B cell (primary cell): ENCODE results near the gene MAD2L1BP. TPM values are rescaled to one million over a fixed set of nuclear protein-coding genes. Genes with fewer than 3 reads are reported as not detected.
A peak's percentile ranks its signal among the peaks of the same experiment; 100 is the strongest.

Experiments used
- ATAC-seq: fragments of 200-7000 bp; cut with Tn5 transposase; one replicate; pipeline ENCODE4 v1.10.0; 2021; ENCODE audit warnings: low read depth, mild to moderate bottlenecking, moderate number of reproducible peaks, moderate library complexity
- CTCF ChIA-PET: fragments of 350-600 bp; sonication (Branson Sonifier 250); formaldehyde crosslinking; loops from one replicate; lab custom pipeline; 2021; ENCODE audit warnings: antibody characterized with exemption, inconsistent platforms; lab: Charles Lee
- POLR2A ChIA-PET: fragments of 350-600 bp; sonication (Branson Sonifier 250); formaldehyde crosslinking; loops from one replicate; lab custom pipeline; 2021; ENCODE audit warnings: antibody characterized with exemption; lab: Charles Lee
- DNase-seq: peaks from one replicate; pipeline ENCODE4 v3.0.0; 2013
- H2AFZ ChIP-seq: 2 replicates; pipeline ENCODE4 v1.6.1; 2012; ENCODE audit warnings: mild to moderate bottlenecking, low read depth, low read length; ENCODE audit not compliant: insufficient read depth, poor library complexity, severe bottlenecking
- H3K27ac ChIP-seq, 2 donors: 1 replicate in 1 of 2; 2 replicates in 1 of 2; pipeline ENCODE4 v1.5.1; 2012 to 2013; ENCODE audit warnings: low read length in 2 of 2, mild to moderate bottlenecking in 2 of 2, moderate library complexity in 1 of 2
- H3K27me3 ChIP-seq, 4 experiments: fragments of 200-600 bp in 1 of 4; sonication (generic) in 1 of 4; replicated peaks in 1 of 4; 1 replicate in 2 of 4; 2 replicates in 2 of 4; pipeline versions ENCODE4 v1.6.1 to v1.7.0; 2013 to 2016; ENCODE audit warnings: low read length in 3 of 4, mild to moderate bottlenecking in 2 of 4, mixed read lengths in 1 of 4, moderate library complexity in 1 of 4; ENCODE audit not compliant: insufficient read depth in 4 of 4, control insufficient read depth in 3 of 4; ENCODE audit errors: control extremely low read depth in 1 of 4
- H3K36me3 ChIP-seq, 2 experiments: replicated peaks in 1 of 2; 1 replicate in 1 of 2; 2 replicates in 1 of 2; pipeline versions ENCODE4 v1.6.1 to v1.7.1; 2013; ENCODE audit warnings: low read length in 1 of 2; ENCODE audit not compliant: insufficient read depth in 2 of 2, control insufficient read depth in 1 of 2; ENCODE audit errors: control extremely low read depth in 1 of 2, extremely low read depth in 1 of 2
- H3K4me1 ChIP-seq, 2 donors: fragments of 200-600 bp in 1 of 2; sonication (generic) in 1 of 2; 1 replicate in 1 of 2; 2 replicates in 1 of 2; pipeline versions ENCODE4 v1.5.1 to v1.6.1; 2013 to 2017; ENCODE audit warnings: low read length in 2 of 2; ENCODE audit not compliant: control insufficient read depth in 2 of 2, insufficient read depth in 2 of 2
- H3K4me2 ChIP-seq: replicated peaks from 2 replicates; pipeline ENCODE3; 2012; ENCODE audit warnings: mild to moderate bottlenecking, low read depth, low read length; ENCODE audit not compliant: poor library complexity, severe bottlenecking
- H3K4me3 ChIP-seq, 5 experiments: fragments of 200-600 bp in 1 of 5; sonication (generic) in 1 of 5; 1 replicate in 3 of 5; 2 replicates in 2 of 5; pipeline versions ENCODE4 v1.5.1 to v1.7.0; 2011 to 2016; ENCODE audit warnings: low read length in 4 of 5, mild to moderate bottlenecking in 4 of 5, low read depth in 2 of 5, control low read depth in 1 of 5, moderate library complexity in 1 of 5; ENCODE audit not compliant: insufficient read depth in 1 of 5; ENCODE audit errors: control extremely low read depth in 1 of 5, extremely low read depth in 1 of 5
- H3K79me2 ChIP-seq: fragments of 200-600 bp; sonication (generic); one replicate; pipeline ENCODE4 v1.6.0; 2016; ENCODE audit warnings: low read length; ENCODE audit not compliant: control insufficient read depth, insufficient read depth
- H3K9ac ChIP-seq: fragments of 200-600 bp; sonication (generic); 2 replicates; pipeline ENCODE4 v1.6.1; 2017; ENCODE audit warnings: mild to moderate bottlenecking, low read length, moderate library complexity
- H3K9me3 ChIP-seq, 3 donors: one replicate each; pipeline versions ENCODE4 v1.6.1 to v1.7.1; 2013; ENCODE audit warnings: low read length in 2 of 3; ENCODE audit not compliant: control insufficient read depth in 2 of 3, insufficient read depth in 1 of 3; ENCODE audit errors: control extremely low read depth in 1 of 3
- H4K20me1 ChIP-seq: 2 replicates; pipeline ENCODE4 v1.6.0; 2012; ENCODE audit warnings: mild to moderate bottlenecking, low read length; ENCODE audit not compliant: insufficient read depth, control insufficient read depth, poor library complexity, severe bottlenecking
- H3K27ac Mint-ChIP-seq: one replicate; pipeline ENCODE4 v1.8.0; 2021; ENCODE audit warnings: mixed read lengths
- H3K27me3 Mint-ChIP-seq: one replicate; pipeline ENCODE4 v1.8.0; 2021; ENCODE audit warnings: mixed read lengths
- H3K4me1 Mint-ChIP-seq: one replicate; pipeline ENCODE4 v1.8.0; 2021; ENCODE audit warnings: mixed read lengths
- H3K4me3 Mint-ChIP-seq: one replicate; pipeline ENCODE4 v1.8.0; 2021; ENCODE audit warnings: mixed read lengths
- H3K9me3 Mint-ChIP-seq: one replicate; pipeline ENCODE4 v1.8.0; 2022; ENCODE audit warnings: mixed read lengths; ENCODE audit not compliant: insufficient read depth
- CTCF ChIP-seq: fragments of 200-600 bp; IDR thresholded peaks from one replicate; pipeline ENCODE4 v1.8.0; 2022; ENCODE audit warnings: antibody characterized with exemption, mild to moderate bottlenecking
- EZH2 ChIP-seq: IDR thresholded peaks from 2 replicates; pipeline ENCODE4 v1.6.1; 2012; ENCODE audit warnings: borderline replicate concordance, low read depth, mild to moderate bottlenecking, moderate library complexity, low read length; ENCODE audit not compliant: insufficient read depth, poor library complexity, severe bottlenecking
- WGBS: methylation state at CpG from one replicate; pipeline ENCODE4 v1.1.5; 2013; ENCODE audit warnings: missing lambda C conversion rate; ENCODE audit not compliant: insufficient coverage; 5-methylcytosine and 5-hydroxymethylcytosine counted together
- intact Hi-C: fragments of 100-400 bp; cut with micrococcal nuclease; formaldehyde crosslinking; loops from one replicate; pipeline ENCODE4 v1.10.0; 2022
- polyA plus RNA-seq: library from polyadenylated mRNA; depleted of rRNA; stranded (reverse); fragments of >200 nt; gene quantifications from 2 replicates; pipeline ENCODE4 v1.2.3, GENCODE V29; 2012
- total RNA-seq, 2 donors: library from RNA; stranded (reverse); fragments of 120-200 nt in 1 of 2; gene quantifications; 1 replicate in 1 of 2; 2 replicates in 1 of 2; pipeline versions ENCODE4 v1.2.3 to v1.2.4, GENCODE V29; 2013 to 2022

The MAD2L1BP gene
- total and polyA plus RNA-seq, 2 donors (not counting 1 experiment from before 2014, with no cell fraction given) = 32.7 to 35.4 TPM

- Mint-ChIP-seq H3K4me3 (no peak overlapping the region), H3K27me3 (no peaks in the 10 kb centered on the region), H3K4me1 (peaks cover 6% of the 10 kb centered on the region), H3K27ac (peak overlapping the region; percentile 32), H3K9me3 (no peaks in the 10 kb centered on the region)
- Histone ChIP-seq H3K36me3 (peaks cover 2 to 57% of the 10 kb centered on the region in 2 experiments), H3K27me3 (no peaks in the 10 kb centered on the region), H3K4me1 (peaks cover 3 to 4% of the 10 kb centered on the region in 2 donors), H3K4me3 (no peak overlapping the region), H3K4me2 (no peak overlapping the region), H3K9me3 (no peaks in the 10 kb centered on the region), H2AFZ (no peak overlapping the region), H4K20me1 (no peaks in the 10 kb centered on the region), H3K79me2 (peaks cover 5% of the 10 kb centered on the region), H3K27ac (no peak overlapping the region), H3K9ac (no peak overlapping the region)
- DNase-seq (no peak), ATAC-seq (no peak)
- WGBS = 98% methylated on average over 11 of the region's 12 CpGs
- ChIA-PET CTCF (interaction anchor here (3.9 kb wide), 1 partner anchor 13 kb away, joined by 20 read pairs; no protein-coding TSS in a partner anchor), POLR2A (no interaction called here)
- no peak for TF ChIP-seq CTCF
- TF ChIP-seq EZH2 = no peak
- intact Hi-C loops = loop anchor here (10.0 kb wide), 1 partner anchor 396 kb away; the partner anchor contains the start of gene DNPH1
Measured at GRCh38 chr6:43621078-43621835, 14.4 kb upstream of the MAD2L1BP start.

- peaks cover 7% of the 10 kb centered on the region for H3K4me1 Mint-ChIP-seq
- Histone ChIP-seq H3K36me3 (peaks cover 0 to 60% of the 10 kb centered on the region in 2 experiments), H4K20me1 (peaks cover under 1% of the 10 kb centered on the region), H3K4me1 (peaks cover 4 to 5% of the 10 kb centered on the region in 2 donors), H3K9ac (no peak overlapping the region), H3K4me2 (no peak overlapping the region), H3K79me2 (peaks cover 6% of the 10 kb centered on the region), H3K27me3 (no peaks in the 10 kb centered on the region), H3K9me3 (no peaks in the 10 kb centered on the region), H2AFZ (no peak overlapping the region), H3K4me3 (no peak overlapping the region), H3K27ac (no peak overlapping the region)
- no peak for DNase-seq
- no peak overlapping the region for H3K4me3 Mint-ChIP-seq
- WGBS = 96% methylated on average over 8 of the region's 10 CpGs
- H3K27ac Mint-ChIP-seq = no peak overlapping the region
- ChIA-PET POLR2A (no interaction called here), CTCF (interaction anchor here (0.6 kb wide), 1 partner anchor 258 kb away, joined by 3 read pairs; no protein-coding TSS in a partner anchor)
- H3K9me3 Mint-ChIP-seq = no peaks in the 10 kb centered on the region
- no peak for ATAC-seq
- intact Hi-C loops = loop anchor here (10.0 kb wide), 1 partner anchor 397 kb away; the partner anchor contains the start of gene DNPH1
- TF ChIP-seq CTCF = no peak
- H3K27me3 Mint-ChIP-seq = no peaks in the 10 kb centered on the region
Measured at GRCh38 chr6:43621836-43622180, 13.8 kb upstream of the MAD2L1BP start.
